ENCODE data around the gene TGIF2.

The TGIF2 gene

GRCh38 chr20:36546111-36546736, 27.2 kb upstream of the TGIF2 start:
- ChIA-PET CTCF (no interaction called here), POLR2A (interaction anchor here (0.7 kb wide), 1 partner anchor 11 kb away, joined by 3 read pairs; no protein-coding TSS in a partner anchor)
- H3K27ac ChIP-seq (ENCODE audit: extremely low read depth, low read depth, low read length) = no peak overlapping the region
- no peaks in the 10 kb centered on the region for H3K4me1 ChIP-seq (ENCODE audit: control insufficient read depth, insufficient read depth, low read length)
- no peak overlapping the region for H3K4me3 ChIP-seq (ENCODE audit: low read depth, low read length)
- H3K36me3 ChIP-seq (ENCODE audit: control insufficient read depth in 2 of 2, insufficient read depth in 1 of 2, low read length in 2 of 2) = no peaks in the 10 kb centered on the region
- TF ChIP-seq ZNF140 (tag by site-specific recombination; IDR thresholded peaks at IDR 0.05) = no peak
- no peak for TF ChIP-seq ZNF785 (tag by site-specific recombination; IDR thresholded peaks at IDR 0.05)
- TF ChIP-seq ZNF169 (tag by site-specific recombination; IDR thresholded peaks at IDR 0.05) = no peak
- TF ChIP-seq ZNF843 (tag by site-specific recombination; IDR thresholded peaks at IDR 0.05) = no peak
- no peak for TF ChIP-seq HIC1 (tag by site-specific recombination; IDR thresholded peaks at IDR 0.05)
- no peak for TF ChIP-seq ZBTB49 (tag by site-specific recombination; IDR thresholded peaks at IDR 0.05; ENCODE audit: low read depth)
- no peaks in the 10 kb centered on the region for H3K9me3 ChIP-seq (ENCODE audit: control insufficient read depth, insufficient read depth, low read depth, low read length)

GRCh38 chr20:36547186-36548005, 26.0 kb upstream of the TGIF2 start:
- Histone ChIP-seq H3K4me1 (ENCODE audit: control insufficient read depth, insufficient read depth, low read length) (no peaks in the 10 kb centered on the region), H3K9me3 (ENCODE audit: control insufficient read depth, insufficient read depth, low read depth, low read length) (no peaks in the 10 kb centered on the region), H3K4me3 (ENCODE audit: low read depth, low read length) (no peak overlapping the region), H3K27ac (ENCODE audit: extremely low read depth, low read depth, low read length) (no peak overlapping the region), H3K36me3 (ENCODE audit: control insufficient read depth in 2 of 2, insufficient read depth in 1 of 2, low read length in 2 of 2) (no peaks in the 10 kb centered on the region)
- TF ChIP-seq ZNF175 (tag by site-specific recombination; IDR thresholded peaks at IDR 0.05) = no peak
- TF ChIP-seq ZNF169 (tag by site-specific recombination; IDR thresholded peaks at IDR 0.05) = no peak
- no peak for TF ChIP-seq ZNF785 (tag by site-specific recombination; IDR thresholded peaks at IDR 0.05)
- TF ChIP-seq ZNF2 (tag by site-specific recombination; IDR thresholded peaks at IDR 0.05) = no peak
- TF ChIP-seq AEBP2 (tag by site-specific recombination; IDR thresholded peaks at IDR 0.05; ENCODE audit: borderline replicate concordance) = no peak
- TF ChIP-seq ZNF23 (tag by site-specific recombination; IDR thresholded peaks at IDR 0.05; ENCODE audit: borderline replicate concordance) = no peak
- TF ChIP-seq ZNF558 (tag by site-specific recombination; IDR thresholded peaks at IDR 0.05) = no peak
- TF ChIP-seq EGR2 (tag by site-specific recombination; IDR thresholded peaks at IDR 0.05; ENCODE audit: low read depth) = no peak
- TF ChIP-seq SETDB1 (IDR thresholded peaks at IDR 0.05; ENCODE audit: insufficient read length, low read length) = no peak
- no peak for TF ChIP-seq ZNF426 (tag by site-specific recombination; IDR thresholded peaks at IDR 0.05)
- no peak for TF ChIP-seq IKZF3 (tag by site-specific recombination; IDR thresholded peaks at IDR 0.05)
- TF ChIP-seq REST (tag by site-specific recombination; IDR thresholded peaks at IDR 0.05) = no peak
- TF ChIP-seq WT1 (tag by site-specific recombination; IDR thresholded peaks at IDR 0.05) = no peak
- no peak for TF ChIP-seq ZSCAN30 (tag by site-specific recombination; IDR thresholded peaks at IDR 0.05)
- no peak for TF ChIP-seq ZNF37A (tag by site-specific recombination; IDR thresholded peaks at IDR 0.05)
- ChIA-PET POLR2A (no interaction called here), CTCF (interaction anchor here (0.6 to 1.0 kb wide), 3 partner anchors 19 to 121 kb away, joined by 4 read pairs; no protein-coding TSS in a partner anchor)
